HFFc6 (cell line): ENCODE results near the gene GMPPA. TPM values are rescaled to one million over a fixed set of nuclear protein-coding genes. Genes with fewer than 3 reads are reported as not detected.
A peak's percentile ranks its signal among the peaks of the same experiment; 100 is the strongest.

Source experiments
- DNase-seq: peaks from one replicate; pipeline ENCODE4 v3.0.0-alpha.2; 2018
- H3K27ac Mint-ChIP-seq: 2 replicates; pipeline ENCODE4 v1.8.0; 2020; ENCODE audit warnings: mild to moderate bottlenecking, mixed read lengths
- H3K27me3 Mint-ChIP-seq: 2 replicates; pipeline ENCODE4 v1.8.0; 2021; ENCODE audit warnings: mild to moderate bottlenecking, moderate library complexity, mixed read lengths; ENCODE audit not compliant: insufficient read depth
- H3K36me3 Mint-ChIP-seq: 2 replicates; pipeline ENCODE4 v1.8.0; 2021; ENCODE audit warnings: low read depth, mixed read lengths
- H3K4me1 Mint-ChIP-seq: 2 replicates; pipeline ENCODE4 v1.8.0; 2020; ENCODE audit warnings: low read depth, mixed read lengths
- H3K4me3 Mint-ChIP-seq: 2 replicates; pipeline ENCODE4 v1.8.0; 2020; ENCODE audit warnings: mild to moderate bottlenecking, moderate library complexity, mixed read lengths
- H3K9me3 Mint-ChIP-seq: 2 replicates; pipeline ENCODE4 v1.8.0; 2020; ENCODE audit warnings: mild to moderate bottlenecking, mixed read lengths
- CTCF ChIP-seq: fragments of 200-600 bp; sonication (generic); IDR thresholded peaks from 2 replicates; pipeline ENCODE4 v1.5.0; 2021; ENCODE audit warnings: antibody characterized with exemption, mild to moderate bottlenecking
- long read RNA-seq: library from polyadenylated mRNA; unstranded; transcript quantifications from one replicate; pipeline ENCODE4 v2.0.0, GENCODE V29; 2019
- total RNA-seq, 6 experiments: library from RNA; stranded (reverse); fragmentation: NEBNext Ultra II Directional; extraction: Animal tissue kit (Norgen Biotek cat#: 25700); gene quantifications; 2 replicates in 1 of 6; 3 replicates in 5 of 6; pipeline ENCODE4 v1.2.3, GENCODE V29; 2021

The GMPPA gene
- total RNA-seq: 10 to 100 TPM; 68.9 to 85.3 (median 74.1) TPM
- long read RNA-seq, transcript GMPPA-201 (13 exons, 1,544 nt): major isoform, 47 of 81 reads
- long read RNA-seq, transcript GMPPA-204 (13 exons, 1,501 nt): minor isoform, 14 of 81 reads
- long read RNA-seq, partial matches to known transcripts: 7 of 81 reads
- long read RNA-seq, other reads (novel, unspliced or antisense): 10 of 81 reads

GRCh38 chr2:219498280-219499057 is at the start of gene GMPPA:
Gene GMPPA, plus strand, starts transcription at chr2:219498891. Its CDS starts 1,085 bp downstream, at chr2:219499976.
- Mint-ChIP-seq H3K27me3 (peaks cover under 1% of the 10 kb centered on the region; the same call in 1 of the 2 replicates), H3K9me3 (no peaks in the 10 kb centered on the region), H3K4me1 (peaks cover 41% of the 10 kb centered on the region), H3K4me3 (peak within 1 kb of the TSS; percentile 91), H3K27ac (peak within 1 kb of the TSS; percentile 88), H3K36me3 (no peaks in the 10 kb centered on the region; the same call in 1 of the 2 replicates)
- peak; percentile 98 for DNase-seq
- TF ChIP-seq CTCF: peak; percentile 16; the same call in 1 of the 2 replicates

GRCh38 chr2:219449609-219450008 is 49.1 kb upstream of the GMPPA start:
- Mint-ChIP-seq H3K27me3 (peaks cover 1% of the 10 kb centered on the region), H3K4me1 (peaks cover 70% of the 10 kb centered on the region), H3K36me3 (peaks cover 41% of the 10 kb centered on the region), H3K4me3 (no peak overlapping the region), H3K27ac (peak overlapping the region; percentile 71), H3K9me3 (no peaks in the 10 kb centered on the region)
- no peak for DNase-seq
- TF ChIP-seq CTCF: no peak

DNA sequence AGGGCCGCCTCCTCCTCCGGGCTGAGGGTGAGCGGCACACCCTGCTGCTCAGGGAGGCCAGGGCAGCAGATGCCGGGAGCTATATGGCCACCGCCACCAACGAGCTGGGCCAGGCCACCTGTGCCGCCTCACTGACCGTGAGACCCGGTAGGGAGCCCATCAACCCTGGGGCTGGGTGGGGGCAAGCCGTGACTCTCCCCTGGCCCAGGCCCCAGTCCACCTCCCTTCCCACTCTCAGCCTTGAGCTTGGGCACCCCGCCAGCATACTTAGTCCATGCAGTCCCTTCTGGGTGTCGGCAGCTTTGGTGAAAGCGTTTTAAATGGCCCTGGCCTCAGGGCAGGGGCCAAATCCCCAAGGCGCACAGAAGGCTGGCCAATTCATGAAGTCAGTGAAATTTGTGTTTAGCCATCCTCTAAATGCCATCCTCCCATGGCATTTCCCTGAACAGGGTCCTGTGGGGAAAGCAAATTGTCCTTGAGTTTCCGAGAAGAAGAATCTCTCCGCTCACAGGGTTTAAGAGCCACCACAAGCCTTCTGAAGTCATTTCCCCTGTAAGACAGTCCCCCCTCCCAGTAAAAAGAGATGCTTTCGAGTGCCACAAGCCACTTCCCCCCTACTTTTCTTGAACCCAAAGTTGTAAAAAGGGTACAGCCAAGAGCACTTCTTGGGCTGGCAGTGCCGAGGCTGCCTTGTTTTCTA is 46.9 kb upstream of the GMPPA start:
- H3K9me3 Mint-ChIP-seq: no peaks in the 10 kb centered on the region

DNA sequence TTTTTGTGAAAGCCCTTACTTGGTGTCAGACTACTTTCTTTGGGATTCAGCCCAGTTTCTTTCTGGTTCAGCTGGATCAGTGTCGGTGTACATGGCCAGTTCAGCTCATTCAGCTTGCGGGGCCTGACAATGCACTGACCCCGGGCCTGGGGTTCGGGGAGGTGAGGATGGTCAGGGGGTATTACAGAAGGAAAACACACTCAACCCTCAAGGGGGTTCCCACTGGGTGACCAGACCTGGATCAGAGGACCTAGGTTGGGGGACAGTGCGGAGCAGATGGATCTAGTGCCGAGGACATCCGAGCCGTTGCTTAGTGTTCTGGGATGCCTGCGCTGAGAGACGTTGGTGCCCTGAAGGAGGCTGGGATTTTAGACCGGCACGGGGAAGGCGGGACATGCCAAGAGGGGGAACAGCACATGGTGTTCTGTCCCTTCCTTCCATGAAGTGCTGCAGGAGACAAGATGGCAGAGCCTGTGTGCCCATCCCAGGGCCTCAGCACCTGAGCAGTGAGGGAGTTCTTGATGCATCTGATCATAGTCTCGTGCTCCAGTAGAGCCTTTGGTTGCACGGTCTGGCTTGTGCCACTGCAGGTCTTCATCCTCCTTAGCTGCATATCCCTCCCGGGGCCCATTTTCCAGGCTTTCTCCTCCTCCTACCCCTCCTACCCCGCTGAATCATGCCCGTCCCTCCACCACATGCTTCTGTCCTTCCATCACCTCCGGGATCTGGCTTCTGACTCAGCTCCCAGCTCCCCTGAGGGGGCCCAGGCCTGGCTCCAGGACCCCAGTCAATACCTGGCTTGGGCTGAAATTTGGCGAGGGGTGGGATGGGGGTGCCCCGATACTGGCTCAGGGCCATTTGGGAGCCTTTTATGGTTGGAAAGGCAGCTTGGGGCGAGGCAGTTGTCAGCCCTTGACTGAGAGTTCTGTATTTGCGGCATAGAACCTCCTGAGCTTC is 46.1 kb upstream of the GMPPA start:
- H3K4me1 Mint-ChIP-seq: peaks cover 64% of the 10 kb centered on the region
- H3K36me3 Mint-ChIP-seq: peaks cover 49% of the 10 kb centered on the region
- peak overlapping the region; percentile 96 for H3K27ac Mint-ChIP-seq

More for the DNA sequence above, 46.9 kb upstream of the GMPPA start:
- peaks cover 49% of the 10 kb centered on the region for H3K36me3 Mint-ChIP-seq
- H3K4me3 Mint-ChIP-seq: no peak overlapping the region
- H3K27me3 Mint-ChIP-seq: no peaks in the 10 kb centered on the region; the same call in 1 of the 2 replicates
- H3K27ac Mint-ChIP-seq: peak overlapping the region; percentile 96
- no peak for TF ChIP-seq CTCF
- peaks cover 55% of the 10 kb centered on the region for H3K4me1 Mint-ChIP-seq
- no peak for DNase-seq

More for the DNA sequence above, 46.1 kb upstream of the GMPPA start:
- no peak for TF ChIP-seq CTCF
- Mint-ChIP-seq H3K27me3 (no peaks in the 10 kb centered on the region; the same call in 1 of the 2 replicates), H3K9me3 (no peaks in the 10 kb centered on the region), H3K4me3 (peak overlapping the region; percentile 81)
- peak; percentile 95 for DNase-seq
